SK-N-SH (cell line): ENCODE data around the gene ZNF587. TPM values are rescaled to one million over a fixed set of nuclear protein-coding genes. Genes with fewer than 3 reads are reported as not detected.

ENCODE experiments used
- CTCF ChIA-PET: fragments of 300-600, 350-600 bp; formaldehyde crosslinking; extraction: SDS; loops from one replicate; lab custom pipeline; 2021; lab: Yijun Ruan, JAX
- POLR2A ChIA-PET: fragments of 350-600 bp; sonication (Branson Sonifier 250); formaldehyde crosslinking; extraction: SDS; loops from one replicate; lab custom pipeline; 2020; ENCODE audit warnings: antibody characterized with exemption, inconsistent platforms; lab: Yijun Ruan, JAX
- DNase-seq: peaks from one replicate; pipeline ENCODE4 v3.0.0; 2012
- H2AFZ ChIP-seq: fragments of 200-600 bp; sonication (generic); 2 replicates; pipeline ENCODE4 v1.8.1; 2016; ENCODE audit warnings: antibody characterized with exemption, mild to moderate bottlenecking, low read depth
- H3F3A ChIP-seq: fragments of 200-600 bp; sonication (generic); replicated peaks from 2 replicates; pipeline ENCODE3; 2016; ENCODE audit warnings: antibody characterized with exemption, mild to moderate bottlenecking; ENCODE audit not compliant: insufficient read depth
- H3K27ac ChIP-seq, 2 experiments: fragments of 200-500 bp in 1 of 2; fragments of 200-600 bp in 1 of 2; sonication (Bioruptor generic) in 1 of 2; sonication (generic), shearing (Covaris generic) in 1 of 2; 2 replicates each; pipeline versions ENCODE4 v1.5.1 to v1.6.1; 2014 to 2016; ENCODE audit warnings: low read depth in 2 of 2, inconsistent platforms in 1 of 2, low read length in 1 of 2, mild to moderate bottlenecking in 1 of 2, mixed read lengths in 1 of 2
- H3K27me3 ChIP-seq: fragments of 200-600 bp; sonication (generic), shearing (Covaris generic); 2 replicates; pipeline ENCODE4 v1.6.1; 2016; ENCODE audit warnings: mixed run types; ENCODE audit not compliant: insufficient read depth
- H3K36me3 ChIP-seq, 2 experiments: fragments of 200-500 bp in 1 of 2; fragments of 200-600 bp in 1 of 2; sonication (Bioruptor generic) in 1 of 2; sonication (generic) in 1 of 2; replicated peaks in 1 of 2; 2 replicates each; pipeline versions ENCODE3 to v1.5.1; 2014 to 2016; ENCODE audit warnings: low read length in 1 of 2, mild to moderate bottlenecking in 1 of 2; ENCODE audit not compliant: insufficient read depth in 2 of 2, control insufficient read depth in 1 of 2
- H3K4me1 ChIP-seq, 2 experiments: fragments of 200-500 bp in 1 of 2; fragments of 200-600 bp in 1 of 2; sonication (Bioruptor generic) in 1 of 2; sonication (generic), shearing (Covaris generic) in 1 of 2; 2 replicates each; pipeline versions ENCODE4 v1.5.1 to v1.6.1; 2014 to 2016; ENCODE audit warnings: low read depth in 1 of 2, low read length in 1 of 2, mixed run types in 1 of 2; ENCODE audit not compliant: insufficient read depth in 2 of 2, control insufficient read depth in 1 of 2
- H3K4me2 ChIP-seq: fragments of 200-600 bp; sonication (generic), shearing (Covaris generic); 2 replicates; pipeline ENCODE4 v1.6.1; 2017; ENCODE audit warnings: mixed run types
- H3K4me3 ChIP-seq, 2 experiments: fragments of 200-500 bp in 1 of 2; fragments of 200-600 bp in 1 of 2; sonication (Bioruptor generic) in 1 of 2; sonication (generic), shearing (Covaris generic) in 1 of 2; 2 replicates each; pipeline versions ENCODE4 v1.5.1 to v1.8.1; 2014 to 2016; ENCODE audit warnings: low read depth in 2 of 2, inconsistent platforms in 1 of 2, low read length in 1 of 2, mild to moderate bottlenecking in 1 of 2, mixed read lengths in 1 of 2, moderate library complexity in 1 of 2
- H3K79me2 ChIP-seq: fragments of 200-600 bp; sonication (generic); 2 replicates; pipeline ENCODE4 v1.8.1; 2017; ENCODE audit warnings: mild to moderate bottlenecking; ENCODE audit not compliant: insufficient read depth
- H3K9ac ChIP-seq: fragments of 200-600 bp; sonication (generic); 2 replicates; pipeline ENCODE4 v1.6.1; 2017; ENCODE audit warnings: mixed run types
- H3K9me2 ChIP-seq: fragments of 200-600 bp; sonication (generic); 2 replicates; pipeline ENCODE4 v1.6.1; 2017; ENCODE audit warnings: mixed run types
- H3K9me3 ChIP-seq: fragments of 200-600 bp; sonication (generic); 2 replicates; pipeline ENCODE4 v1.6.1; 2017; ENCODE audit warnings: mixed run types, mild to moderate bottlenecking, moderate library complexity
- H4K20me1 ChIP-seq: fragments of 200-600 bp; sonication (generic); 2 replicates; pipeline ENCODE4 v1.6.1; 2017; ENCODE audit warnings: mild to moderate bottlenecking, mixed run types; ENCODE audit not compliant: insufficient read depth
- CHD2 ChIP-seq: fragments of 150-350 bp; IDR thresholded peaks from 2 replicates; pipeline ENCODE4 v1.6.1; 2018; ENCODE audit warnings: low read length; ENCODE audit not compliant: partially characterized antibody
- CTCF ChIP-seq: fragments of 200-600 bp; sonication (generic); IDR thresholded peaks from 2 replicates; pipeline ENCODE4 v1.6.1; 2017; ENCODE audit warnings: antibody characterized with exemption, mild to moderate bottlenecking, moderate library complexity
- ELF1 ChIP-seq: IDR thresholded peaks from 2 replicates; pipeline ENCODE4 v1.4.0; 2012
- EP300 ChIP-seq, 2 experiments: IDR thresholded peaks; 2 replicates each; pipeline versions ENCODE4 v1.4.0 to v1.6.1; 2012; ENCODE audit warnings: borderline replicate concordance in 1 of 2, low read depth in 1 of 2, low read length in 1 of 2
- FOXJ3 ChIP-seq: sonication (generic); formaldehyde crosslinking; IDR thresholded peaks from 2 replicates; pipeline ENCODE4 v1.5.1; 2020; ENCODE audit warnings: mild to moderate bottlenecking, missing genetic modification reagents
- FOXM1 ChIP-seq: IDR thresholded peaks from 2 replicates; pipeline ENCODE4 v1.4.0; 2012; ENCODE audit warnings: low read depth, mild to moderate bottlenecking
- GABPA ChIP-seq: IDR thresholded peaks from 2 replicates; pipeline ENCODE4 v1.4.0; 2012; ENCODE audit warnings: low read depth, mild to moderate bottlenecking
- IRF3 ChIP-seq: fragments of 150-350 bp; IDR thresholded peaks from 2 replicates; pipeline ENCODE4 v1.6.1; 2016; ENCODE audit warnings: mild to moderate bottlenecking, low read depth, low read length
- JUND ChIP-seq: IDR thresholded peaks from 2 replicates; pipeline ENCODE4 v1.4.0; 2012
- RFX5 ChIP-seq: IDR thresholded peaks from 2 replicates; pipeline ENCODE4 v1.6.1; 2012; ENCODE audit warnings: mild to moderate bottlenecking, improper control_type of control experiment, low read length
- SIN3A ChIP-seq: IDR thresholded peaks from 2 replicates; pipeline ENCODE4 v1.6.1; 2012; ENCODE audit warnings: low read depth, mild to moderate bottlenecking, low read length, moderate library complexity, borderline replicate concordance
- TCF12 ChIP-seq: IDR thresholded peaks from 2 replicates; pipeline ENCODE4 v1.4.0; 2012
- USF1 ChIP-seq: IDR thresholded peaks from 2 replicates; pipeline ENCODE4 v1.4.0; 2012; ENCODE audit warnings: low read depth, borderline replicate concordance
- USF2 ChIP-seq: fragments of 150-350 bp; IDR thresholded peaks from 2 replicates; pipeline ENCODE4 v1.6.1; 2017; ENCODE audit warnings: antibody characterized with exemption, low read length, low read depth, borderline replicate concordance
- WGBS: methylation state at CpG from one replicate; pipeline ENCODE4 v1.1.6; 2017; ENCODE audit warnings: low lambda C conversion rate; 5-methylcytosine and 5-hydroxymethylcytosine counted together
- polyA plus RNA-seq, 3 experiments: library from polyadenylated mRNA; depleted of rRNA; stranded (reverse); fragments of >200 nt; gene quantifications; 2 replicates each; pipeline ENCODE4 v1.2.3, GENCODE V29; 2012

ZNF587 gene
- polyA plus RNA-seq, 1 of the 3 experiments (the other 2 are of a cell fraction), result 7.4 TPM

GRCh38 chr19:57800696-57801095 is 49.0 kb upstream of the ZNF587 start:
- TF ChIP-seq ELF1 (no peak), TCF12 (no peak), SIN3A (no peak), USF1 (no peak), CTCF (no peak), RFX5 (no peak), CHD2 (no peak), GABPA (no peak), EP300 (IDR thresholded peaks at IDR 0.05; ENCODE audit: borderline replicate concordance in 1 of 2, low read depth in 1 of 2, low read length in 1 of 2) (no peak), JUND (no peak)
- H3K9me3 ChIP-seq, result no peaks in the 10 kb centered on the region
- H3F3A ChIP-seq, result peaks cover 6% of the 10 kb centered on the region
- H3K4me3 ChIP-seq, result no peak overlapping the region
- CTCF ChIA-PET, result no interaction called here
- WGBS, result 94% methylated on average over 5 of the region's 5 CpGs
- no peak overlapping the region for H2AFZ ChIP-seq
- DNase-seq, result no peak
- no peaks in the 10 kb centered on the region for H3K27me3 ChIP-seq
- H3K4me1 ChIP-seq, result no peaks in the 10 kb centered on the region; a peak in 1 of 4 replicates
- H3K27ac ChIP-seq, result no peak overlapping the region
- H4K20me1 ChIP-seq, result no peaks in the 10 kb centered on the region
- H3K79me2 ChIP-seq, result no peaks in the 10 kb centered on the region
- H3K4me2 ChIP-seq, result no peak overlapping the region
- no peaks in the 10 kb centered on the region for H3K9me2 ChIP-seq
- peaks cover 3 to 11% of the 10 kb centered on the region in 2 experiments for H3K36me3 ChIP-seq
- POLR2A ChIA-PET, result no interaction called here
- H3K9ac ChIP-seq, result no peak overlapping the region

GRCh38 chr19:57802269-57802668 is 47.4 kb upstream of the ZNF587 start:
- no peaks in the 10 kb centered on the region for H4K20me1 ChIP-seq
- H3K9me3 ChIP-seq, result no peaks in the 10 kb centered on the region
- DNase-seq, result no peak
- peaks cover 6% of the 10 kb centered on the region; the same call in 1 of the 2 replicates for H3K79me2 ChIP-seq
- CTCF ChIA-PET, result interaction anchor here (1.1 kb wide), 1 partner anchor 13 kb away, joined by 3 read pairs; the partner anchor contains the start of gene ZNF552
- H3K4me3 ChIP-seq, result no peak overlapping the region
- WGBS, result 92% methylated on average over 4 of the region's 4 CpGs
- no peaks in the 10 kb centered on the region; a peak in 1 of 4 replicates for H3K4me1 ChIP-seq
- no peak overlapping the region for H3K4me2 ChIP-seq
- H3K36me3 ChIP-seq, result peaks cover 4 to 6% of the 10 kb centered on the region in 2 experiments
- H2AFZ ChIP-seq, result no peak overlapping the region
- H3K9ac ChIP-seq, result no peak overlapping the region
- POLR2A ChIA-PET, result no interaction called here
- no peaks in the 10 kb centered on the region for H3K27me3 ChIP-seq
- no peak overlapping the region for H3K27ac ChIP-seq
- H3K9me2 ChIP-seq, result no peaks in the 10 kb centered on the region
- peaks cover 9% of the 10 kb centered on the region for H3F3A ChIP-seq
- TF ChIP-seq SIN3A (no peak), FOXM1 (no peak), FOXJ3 (CRISPR knock-in tag) (no peak), EP300 (IDR thresholded peaks at IDR 0.05; ENCODE audit: borderline replicate concordance in 1 of 2, low read depth in 1 of 2, low read length in 1 of 2) (no peak), IRF3 (no peak), USF2 (no peak)
